WI38 (cell line): ENCODE measurements around the gene VCAN.

Source experiments
- H3K4me3 ChIP-seq: 2 replicates; pipeline ENCODE4 v1.5.1; 2011; ENCODE audit warnings: low read depth, mild to moderate bottlenecking, control low read depth, low read length
- TF ChIP-seq, protein P1 (sequence below): IDR thresholded peaks from 2 replicates; pipeline ENCODE4 v1.5.1; 2012; ENCODE audit warnings: low read depth, mild to moderate bottlenecking, control low read depth, low read length

The VCAN gene

DNA sequence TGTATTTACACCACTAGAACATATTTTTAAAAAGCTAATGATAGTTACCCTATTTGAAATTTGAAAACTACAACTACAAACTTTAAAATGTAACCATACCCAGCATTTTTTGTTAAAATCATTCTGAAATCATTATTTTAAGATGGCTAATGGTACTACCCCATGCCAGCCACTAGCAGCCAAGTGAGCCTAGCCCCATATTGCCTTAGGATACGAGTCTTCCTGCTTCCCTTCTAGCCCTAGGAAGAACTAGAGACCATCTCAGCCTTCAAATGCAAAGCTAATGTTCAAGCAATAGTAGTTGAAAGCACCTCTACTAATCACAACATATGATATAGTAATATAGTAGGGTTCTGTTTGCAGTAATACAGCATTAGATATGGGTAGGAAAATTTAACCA, 24.0 kb upstream of the VCAN start:
- TF ChIP-seq, protein P1, sequence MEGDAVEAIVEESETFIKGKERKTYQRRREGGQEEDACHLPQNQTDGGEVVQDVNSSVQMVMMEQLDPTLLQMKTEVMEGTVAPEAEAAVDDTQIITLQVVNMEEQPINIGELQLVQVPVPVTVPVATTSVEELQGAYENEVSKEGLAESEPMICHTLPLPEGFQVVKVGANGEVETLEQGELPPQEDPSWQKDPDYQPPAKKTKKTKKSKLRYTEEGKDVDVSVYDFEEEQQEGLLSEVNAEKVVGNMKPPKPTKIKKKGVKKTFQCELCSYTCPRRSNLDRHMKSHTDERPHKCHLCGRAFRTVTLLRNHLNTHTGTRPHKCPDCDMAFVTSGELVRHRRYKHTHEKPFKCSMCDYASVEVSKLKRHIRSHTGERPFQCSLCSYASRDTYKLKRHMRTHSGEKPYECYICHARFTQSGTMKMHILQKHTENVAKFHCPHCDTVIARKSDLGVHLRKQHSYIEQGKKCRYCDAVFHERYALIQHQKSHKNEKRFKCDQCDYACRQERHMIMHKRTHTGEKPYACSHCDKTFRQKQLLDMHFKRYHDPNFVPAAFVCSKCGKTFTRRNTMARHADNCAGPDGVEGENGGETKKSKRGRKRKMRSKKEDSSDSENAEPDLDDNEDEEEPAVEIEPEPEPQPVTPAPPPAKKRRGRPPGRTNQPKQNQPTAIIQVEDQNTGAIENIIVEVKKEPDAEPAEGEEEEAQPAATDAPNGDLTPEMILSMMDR, result no peak
- no peak overlapping the region for H3K4me3 ChIP-seq

DNA sequence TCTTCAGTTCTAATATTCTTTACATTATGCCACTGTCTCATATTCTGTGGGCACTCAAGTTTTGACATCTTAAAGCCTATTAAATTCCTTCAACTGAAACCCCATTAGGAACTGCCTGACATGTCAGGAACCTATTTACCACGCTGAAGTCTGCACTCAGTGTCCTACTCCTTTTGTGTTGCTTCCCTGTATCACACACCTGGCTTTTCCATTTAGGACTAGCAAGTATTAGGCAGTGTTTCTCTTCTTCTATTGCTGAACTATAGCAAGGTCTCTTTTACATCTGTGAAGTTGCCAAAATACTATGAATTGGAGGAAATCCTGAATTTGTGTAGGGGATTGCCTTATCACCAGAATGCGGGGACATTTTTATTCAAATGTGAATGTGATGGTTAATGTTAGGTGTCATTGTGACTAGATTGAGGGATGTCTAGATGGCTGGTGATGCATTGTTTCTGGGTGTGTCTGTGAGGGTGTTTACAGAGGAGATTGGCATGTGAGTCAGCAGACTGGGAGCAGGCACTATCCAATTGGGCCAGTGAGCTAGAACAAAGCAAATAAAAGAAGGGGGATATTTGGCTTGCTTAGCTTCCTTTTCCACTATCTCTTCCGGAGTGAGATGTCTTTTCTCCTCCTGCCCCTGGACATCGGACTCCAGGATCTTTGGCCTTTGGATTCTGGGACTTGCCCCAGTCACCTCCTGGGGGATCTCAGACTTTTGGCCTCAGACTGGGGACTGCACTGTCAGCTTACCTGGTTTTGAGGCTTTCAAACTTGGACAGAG, 21.2 kb upstream of the VCAN start:
- no peak overlapping the region for H3K4me3 ChIP-seq
- TF ChIP-seq, protein P1, result no peak

DNA sequence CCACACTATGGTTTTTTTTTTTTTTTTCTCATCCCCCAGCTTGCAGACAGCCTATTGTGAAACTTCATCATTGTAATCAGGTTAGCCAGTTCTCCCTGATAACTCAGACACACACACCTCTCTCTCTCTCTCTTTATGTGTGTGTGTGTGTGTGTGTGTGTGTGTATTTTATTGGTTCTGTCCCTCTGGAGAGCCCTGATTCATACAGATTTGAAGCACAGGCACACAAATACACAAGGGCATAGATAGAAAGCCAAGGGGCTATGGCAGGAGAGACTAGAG, 20.6 kb upstream of the VCAN start:
- TF ChIP-seq, protein P1, result no peak
- H3K4me3 ChIP-seq, result no peak overlapping the region

DNA sequence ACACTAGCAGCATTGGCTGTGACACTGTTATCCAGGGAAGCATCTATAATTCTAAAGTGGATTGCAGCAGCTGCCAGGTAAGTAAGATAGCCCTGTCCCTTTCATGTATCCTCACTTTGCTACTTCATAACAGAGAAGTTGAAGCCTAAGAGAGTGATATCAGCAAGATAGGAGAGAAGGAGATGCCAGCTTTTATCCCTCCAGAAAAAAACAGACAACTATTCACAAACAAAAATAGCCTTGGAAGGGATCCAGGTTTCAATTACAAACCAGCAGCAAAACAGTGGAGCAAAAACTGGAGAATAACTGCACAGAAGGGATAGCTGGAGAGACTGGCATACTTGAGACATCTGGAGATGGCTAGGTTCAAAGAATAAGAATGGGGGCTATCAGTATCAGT, 19.6 kb upstream of the VCAN start:
- TF ChIP-seq, protein P1, result no peak
- no peak overlapping the region for H3K4me3 ChIP-seq

DNA sequence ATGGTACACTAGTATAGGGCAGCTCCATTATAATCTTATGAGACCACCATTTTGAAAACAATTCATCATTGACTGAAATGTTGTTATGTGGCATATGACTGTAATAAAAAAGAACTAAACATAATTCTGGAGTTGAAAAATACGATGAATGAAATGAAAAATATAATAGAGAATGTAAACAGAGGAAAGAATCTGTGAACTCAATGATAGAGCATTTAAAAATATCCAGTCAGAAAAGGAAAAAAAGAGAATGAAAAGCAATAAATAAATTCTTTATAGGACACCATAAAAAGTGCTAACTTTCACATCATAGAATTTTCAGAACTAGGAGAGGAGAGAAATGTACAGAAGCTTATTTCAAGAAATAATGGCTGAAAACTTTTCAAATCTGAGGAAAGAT, 17.6 kb upstream of the VCAN start:
- TF ChIP-seq, protein P1, result no peak
- no peak overlapping the region for H3K4me3 ChIP-seq

DNA sequence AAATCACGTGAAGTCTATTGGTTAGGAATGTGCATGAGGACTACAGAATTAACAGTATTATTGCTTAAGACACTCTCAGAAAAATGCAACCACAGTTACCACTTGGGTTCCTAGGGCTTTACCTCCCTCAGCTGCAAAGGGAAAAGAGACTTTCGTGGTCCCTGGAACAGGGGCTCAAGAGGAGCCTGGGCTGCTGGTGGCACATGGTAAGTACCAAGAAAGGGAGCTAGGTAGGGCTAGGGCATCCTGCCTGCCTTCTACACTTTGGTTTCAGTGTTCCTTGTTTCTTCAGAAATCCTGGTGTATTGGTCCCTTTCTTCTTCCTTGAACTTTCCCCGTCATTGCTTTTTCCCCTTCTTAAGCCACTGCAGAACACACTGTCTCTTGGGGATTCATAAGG, 7.3 kb upstream of the VCAN start:
- TF ChIP-seq, protein P1, result no peak
- no peak overlapping the region for H3K4me3 ChIP-seq

DNA sequence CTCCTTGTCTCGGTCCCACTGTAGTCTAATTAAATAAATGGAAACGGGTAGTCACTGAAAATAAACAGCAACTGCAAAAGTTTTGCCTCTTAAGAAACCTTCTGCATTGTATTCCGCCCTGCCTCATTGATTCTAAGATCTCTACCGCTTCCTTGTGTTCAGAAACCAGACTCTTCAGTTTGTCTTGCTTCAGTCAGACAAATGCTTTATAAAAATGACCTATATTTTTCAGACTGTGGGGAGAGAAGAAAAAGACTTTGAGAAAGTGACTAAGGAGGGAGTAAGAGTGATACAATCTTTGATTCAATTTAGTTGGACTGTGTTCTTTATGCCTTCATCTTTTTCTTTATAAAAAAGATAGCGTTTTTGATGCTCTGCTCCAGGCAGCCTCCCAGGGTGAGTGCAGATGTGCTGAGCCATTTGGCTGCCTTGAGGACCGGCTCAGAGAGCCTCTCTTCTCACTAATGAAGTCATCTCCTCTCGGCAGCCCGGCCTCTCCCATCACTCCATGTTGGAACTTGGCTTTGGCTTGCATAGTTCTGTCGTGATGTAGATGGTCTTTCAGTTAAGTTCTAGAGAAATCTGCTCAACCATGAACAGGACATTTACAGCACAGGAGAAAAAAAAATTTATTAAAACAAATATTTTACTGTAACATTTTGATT, 4.0 kb upstream of the VCAN start:
- H3K4me3 ChIP-seq, result no peak overlapping the region
- TF ChIP-seq, protein P1, result no peak
